ENCODE results near the gene CCDC54.

The CCDC54 gene

DNA sequence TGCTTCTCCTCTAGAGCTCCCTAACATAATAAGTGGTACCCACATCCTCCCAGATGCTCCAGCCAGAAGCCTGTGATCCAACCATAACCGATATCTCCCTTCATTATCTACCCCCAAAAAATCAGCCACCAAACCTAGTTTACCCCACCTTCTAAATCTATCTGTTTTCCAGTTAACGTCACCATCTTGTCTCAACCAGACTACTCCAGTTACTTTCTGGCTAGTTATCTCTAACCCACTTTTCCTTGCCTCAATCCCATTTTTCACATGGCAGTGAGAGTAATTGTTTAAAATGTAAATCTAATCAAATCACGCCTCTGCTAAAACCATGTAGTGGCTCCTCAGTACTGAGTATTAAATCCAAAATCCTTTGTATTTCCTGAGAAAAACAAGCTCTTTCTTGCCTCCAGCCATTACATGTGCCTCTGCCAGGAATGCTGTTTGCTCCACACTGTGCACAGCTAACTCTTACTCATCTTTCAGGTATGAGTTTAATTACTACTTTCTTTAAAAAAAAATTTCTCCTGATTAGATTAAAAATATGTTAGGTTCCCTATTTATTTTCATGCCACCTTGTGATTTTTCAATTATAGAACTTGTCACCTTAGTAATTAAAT is 15.4 kb downstream of the CCDC54 start:
- in situ Hi-C loops (cut with MboI; ENCODE audit: low sequenced_read_pairs), result no loop called here

DNA sequence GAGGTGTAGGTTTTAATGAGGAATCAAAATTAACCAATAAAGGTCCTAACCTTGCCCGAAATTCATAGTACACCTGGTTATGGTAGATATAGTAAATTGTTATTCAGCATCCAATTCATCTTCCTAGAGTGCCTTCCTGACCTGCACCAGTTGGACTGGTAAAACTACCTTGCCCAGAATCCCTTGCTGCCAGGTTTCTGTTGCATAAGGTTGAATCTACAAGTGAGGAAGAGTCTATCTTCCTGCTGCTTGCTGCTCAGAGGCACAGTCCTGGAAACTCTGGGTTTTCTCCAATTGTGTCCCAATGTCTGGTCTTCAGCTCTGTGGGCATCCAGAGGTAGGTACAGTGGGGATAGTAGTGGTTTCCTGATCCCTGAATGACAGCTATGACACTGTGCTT is 17.3 kb downstream of the CCDC54 start:
- in situ Hi-C loops (cut with MboI; ENCODE audit: low sequenced_read_pairs), result no loop called here

DNA sequence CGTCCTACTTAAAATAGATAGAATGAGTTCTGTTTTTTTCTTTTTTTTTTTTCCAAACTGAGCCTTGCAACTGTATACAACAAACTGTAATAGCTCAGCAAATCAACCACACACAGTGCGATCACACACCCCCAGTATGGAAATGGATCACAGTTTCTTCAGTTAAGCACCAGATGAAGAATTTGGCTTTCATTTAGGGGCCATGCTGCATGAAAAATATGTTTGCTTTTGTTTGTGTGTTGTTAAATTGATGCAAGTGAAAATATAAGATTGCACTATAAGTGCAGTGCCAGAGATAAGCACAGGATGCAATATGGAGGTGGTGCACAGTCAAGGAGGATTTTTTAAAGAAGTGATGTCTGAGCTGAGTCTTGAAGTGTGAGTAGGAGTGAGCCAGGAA is 17.8 kb downstream of the CCDC54 start:
- in situ Hi-C loops (cut with MboI; ENCODE audit: low sequenced_read_pairs), result no loop called here

- in situ Hi-C loops (cut with MboI; ENCODE audit: low sequenced_read_pairs), result no loop called here
These were observed 24.1 kb downstream of the CCDC54 start for GRCh38 chr3:107401301-107401700.

DNA sequence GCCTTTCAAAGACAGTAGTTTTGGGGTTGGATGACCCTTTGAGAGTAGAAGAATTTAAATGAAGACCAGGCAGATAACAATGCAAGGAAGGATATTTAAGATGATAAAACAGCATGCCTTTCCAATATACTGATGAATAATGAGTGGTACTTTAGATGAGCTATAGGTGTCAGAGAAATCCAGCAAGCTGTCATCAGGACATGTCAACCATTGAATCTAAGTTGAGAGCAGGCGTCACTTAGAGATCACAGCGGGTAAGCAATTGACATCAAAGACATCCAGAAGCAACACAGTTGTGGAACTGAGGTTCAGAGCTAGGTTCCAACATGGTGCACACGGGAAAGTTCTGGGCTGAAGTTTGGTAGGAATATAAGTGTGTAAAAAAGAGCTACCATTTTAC is 25.0 kb downstream of the CCDC54 start:
- in situ Hi-C loops (cut with MboI; ENCODE audit: low sequenced_read_pairs), result no loop called here

- in situ Hi-C loops (cut with MboI; ENCODE audit: low sequenced_read_pairs), result no loop called here
These were observed 27.7 kb downstream of the CCDC54 start for GRCh38 chr3:107404727-107405469.

GRCh38 chr3:107407355-107407754 is 30.1 kb downstream of the CCDC54 start:
- in situ Hi-C loops (cut with MboI; ENCODE audit: low sequenced_read_pairs), result no loop called here

DNA sequence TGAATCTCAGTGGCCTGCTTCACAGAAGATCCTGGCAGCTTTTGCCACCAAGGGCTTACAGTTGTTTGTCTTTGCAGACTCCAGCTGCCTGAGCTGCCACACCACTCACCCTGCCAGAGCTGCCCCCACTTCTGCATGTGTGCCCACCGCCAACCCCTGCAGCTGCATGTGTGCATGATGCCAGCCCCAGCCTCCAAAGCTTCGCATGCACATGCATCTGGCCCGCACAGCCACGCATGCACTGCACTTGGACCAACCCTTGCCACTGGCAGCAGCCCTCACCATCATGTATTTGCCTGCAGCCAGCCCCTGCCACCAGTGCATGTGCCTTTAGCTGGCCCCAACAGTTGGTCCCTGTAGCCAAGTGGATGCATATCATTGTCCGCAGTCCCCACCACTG is 31.3 kb downstream of the CCDC54 start:
- in situ Hi-C loops (cut with MboI; ENCODE audit: low sequenced_read_pairs), result no loop called here

DNA sequence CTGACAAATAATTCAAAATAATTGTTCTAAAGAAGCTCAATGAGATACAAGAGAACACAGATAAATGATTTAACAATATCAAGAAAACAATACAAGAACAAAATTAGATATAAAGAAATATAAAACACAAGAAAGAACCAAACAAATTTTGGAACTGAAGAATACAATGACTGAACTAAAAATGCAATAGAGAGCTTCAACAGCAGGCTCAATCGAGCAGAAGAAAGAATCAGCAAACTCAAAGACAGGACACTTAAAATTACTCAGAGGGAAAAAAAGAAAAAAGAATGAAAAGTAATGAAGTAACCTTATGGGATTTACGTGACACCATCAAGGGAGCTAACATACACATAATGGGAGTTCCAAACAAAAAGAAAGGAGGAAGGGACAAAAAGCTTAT is 32.1 kb downstream of the CCDC54 start:
- in situ Hi-C loops (cut with MboI; ENCODE audit: low sequenced_read_pairs), result no loop called here

GRCh38 chr3:107410606-107411005 is 33.4 kb downstream of the CCDC54 start:
- in situ Hi-C loops (cut with MboI; ENCODE audit: low sequenced_read_pairs), result no loop called here

GRCh38 chr3:107411056-107411455 is 33.8 kb downstream of the CCDC54 start:
- in situ Hi-C loops (cut with MboI; ENCODE audit: low sequenced_read_pairs), result no loop called here

GRCh38 chr3:107411779-107412178 is 34.5 kb downstream of the CCDC54 start:
- in situ Hi-C loops (cut with MboI; ENCODE audit: low sequenced_read_pairs), result no loop called here

DNA sequence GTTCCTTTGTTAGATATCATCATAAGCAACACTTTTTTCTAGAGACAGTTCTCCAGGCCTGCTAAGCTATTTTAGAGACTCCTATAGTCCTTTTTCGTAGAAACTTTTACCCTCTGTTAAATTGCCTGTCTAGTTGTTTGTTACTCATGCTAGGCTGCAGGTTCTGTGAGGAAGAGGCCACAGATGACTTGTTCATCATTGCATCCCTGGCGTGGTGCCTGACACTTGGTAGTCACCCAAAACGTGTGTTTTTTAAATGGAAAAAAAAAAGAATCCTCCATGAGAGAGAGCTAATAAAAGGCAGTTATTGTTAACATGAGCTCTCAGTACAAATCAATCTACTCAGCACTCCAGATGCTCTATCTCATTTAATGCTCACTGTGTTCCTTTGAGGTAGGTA is 35.1 kb downstream of the CCDC54 start:
- in situ Hi-C loops (cut with MboI; ENCODE audit: low sequenced_read_pairs), result no loop called here

DNA sequence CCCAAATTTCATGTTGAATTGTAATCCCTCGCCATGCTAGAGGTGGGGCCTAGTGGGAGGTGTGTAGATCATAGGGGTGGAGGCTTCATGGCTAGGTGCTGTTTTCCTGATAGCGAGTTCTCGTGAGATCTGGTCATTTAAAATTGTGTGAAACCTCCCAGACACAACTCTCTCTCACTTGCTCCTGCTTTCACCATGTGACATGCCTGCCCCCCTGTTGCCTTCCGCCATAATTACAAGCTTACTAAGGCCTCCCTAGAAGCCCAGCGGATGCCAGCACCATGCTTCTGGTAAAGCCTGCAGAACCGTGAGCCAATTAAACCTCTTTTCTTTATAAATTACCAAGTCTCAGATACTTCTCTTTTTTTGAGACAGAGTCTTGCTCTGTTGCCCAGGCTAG is 36.0 kb downstream of the CCDC54 start:
- in situ Hi-C loops (cut with MboI; ENCODE audit: low sequenced_read_pairs), result no loop called here

- in situ Hi-C loops (cut with MboI; ENCODE audit: low sequenced_read_pairs), result no loop called here
These were observed 37.2 kb downstream of the CCDC54 start for GRCh38 chr3:107414325-107414964.

DNA sequence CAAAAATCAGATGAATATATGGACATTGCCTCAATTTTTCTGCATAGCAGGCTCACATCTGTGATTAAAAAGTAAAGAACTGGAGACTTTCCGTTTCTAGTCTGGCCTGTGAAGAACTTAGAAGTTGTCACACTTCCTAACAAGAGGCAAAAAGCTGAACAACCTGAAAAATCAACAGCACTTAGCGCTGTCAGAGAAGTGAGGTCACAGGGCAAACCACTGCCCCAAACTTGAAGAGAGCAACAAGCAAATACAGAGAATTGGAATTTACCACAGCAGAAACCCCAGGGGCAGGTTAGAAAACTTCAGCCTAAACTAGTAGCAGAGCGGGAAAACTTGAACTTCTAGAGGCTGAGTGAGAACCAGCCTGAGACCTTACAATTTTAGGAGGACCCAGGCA is 38.9 kb downstream of the CCDC54 start:
- in situ Hi-C loops (cut with MboI; ENCODE audit: low sequenced_read_pairs), result no loop called here

DNA sequence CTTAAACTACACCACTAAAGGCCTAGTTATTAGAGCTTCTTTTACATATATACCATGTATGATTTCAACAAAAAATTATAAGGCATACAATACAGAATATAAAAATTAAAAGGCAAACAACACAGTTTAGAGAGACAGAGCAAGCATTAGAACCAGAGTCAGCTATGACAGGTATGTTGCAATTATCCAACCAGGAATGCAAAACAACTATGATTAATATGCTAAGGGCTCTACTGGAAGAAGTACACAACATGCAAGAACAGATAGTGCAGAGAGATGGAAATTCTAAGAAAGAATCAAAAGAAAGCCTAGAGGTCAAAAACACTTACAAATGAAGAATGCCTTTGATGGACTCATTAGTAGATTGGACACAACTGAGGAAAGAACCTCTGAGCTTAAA is 39.6 kb downstream of the CCDC54 start:
- in situ Hi-C loops (cut with MboI; ENCODE audit: low sequenced_read_pairs), result no loop called here

DNA sequence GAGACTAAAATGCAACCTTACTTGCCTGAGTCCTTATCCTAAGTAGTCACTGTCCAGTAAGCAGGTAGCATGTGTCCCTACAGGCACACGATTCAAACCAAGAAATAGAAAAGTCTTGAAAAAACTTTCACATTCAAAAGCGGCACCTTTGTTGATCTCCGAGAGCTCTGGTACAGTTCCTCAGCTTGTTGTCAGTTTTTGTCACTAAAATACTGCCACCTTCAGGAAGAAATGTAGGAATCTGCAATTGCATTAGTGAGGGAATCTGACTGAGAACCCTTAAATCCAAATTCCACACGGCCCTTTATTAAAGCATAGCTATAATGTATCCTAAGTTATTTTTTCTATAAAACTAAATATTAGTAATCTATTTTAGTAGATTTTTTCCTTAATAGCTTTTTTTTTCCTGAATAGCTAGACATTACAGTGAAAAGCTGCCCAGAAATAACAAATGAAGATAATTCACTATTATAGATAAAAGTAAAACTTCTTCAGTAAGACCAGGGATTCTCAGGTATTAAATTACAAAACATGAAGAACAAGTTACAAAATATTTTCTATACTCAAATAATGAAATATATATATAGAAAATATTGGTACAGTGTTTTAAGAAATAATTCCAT is 44.0 kb downstream of the CCDC54 start:
- in situ Hi-C loops (cut with MboI; ENCODE audit: low sequenced_read_pairs), result no loop called here

DNA sequence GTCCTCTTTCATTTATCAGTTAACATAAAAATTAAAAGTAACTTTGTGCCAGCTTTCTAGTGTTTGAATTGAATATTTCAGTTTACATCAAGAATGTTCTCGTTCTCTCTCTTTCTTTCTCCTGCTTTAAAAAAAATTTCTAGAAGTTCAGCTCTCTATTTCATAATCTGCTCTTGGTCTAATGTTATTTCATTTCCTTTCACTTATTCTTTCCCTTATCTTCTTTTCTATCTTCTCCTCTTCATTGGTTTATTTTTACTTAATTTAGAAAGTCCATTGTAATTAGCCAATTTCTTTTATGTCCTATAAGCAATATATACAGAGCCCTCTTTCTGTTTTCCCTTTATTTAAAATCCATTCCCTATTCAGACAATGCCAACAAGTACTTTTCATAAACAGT is 44.6 kb downstream of the CCDC54 start:
- in situ Hi-C loops (cut with MboI; ENCODE audit: low sequenced_read_pairs), result no loop called here

DNA sequence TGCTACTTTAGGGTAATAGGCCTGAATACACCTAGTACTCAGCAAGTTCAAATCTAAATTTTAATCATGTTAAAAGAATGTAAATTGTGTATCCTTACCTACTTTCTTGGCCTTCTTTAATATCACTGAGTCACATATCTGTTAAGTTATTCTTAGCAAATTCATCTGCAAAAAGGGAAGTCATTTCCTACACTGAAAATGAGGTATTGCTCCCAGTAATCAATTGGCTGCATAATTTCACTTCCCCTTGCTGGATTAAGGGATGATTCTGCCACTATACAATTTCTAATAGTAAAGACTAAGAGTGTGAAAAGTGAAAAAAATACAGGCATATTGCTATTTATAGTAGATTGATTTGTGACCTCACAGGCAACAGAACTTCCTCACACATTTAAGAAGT is 47.8 kb downstream of the CCDC54 start:
- in situ Hi-C loops (cut with MboI; ENCODE audit: low sequenced_read_pairs), result no loop called here

DNA sequence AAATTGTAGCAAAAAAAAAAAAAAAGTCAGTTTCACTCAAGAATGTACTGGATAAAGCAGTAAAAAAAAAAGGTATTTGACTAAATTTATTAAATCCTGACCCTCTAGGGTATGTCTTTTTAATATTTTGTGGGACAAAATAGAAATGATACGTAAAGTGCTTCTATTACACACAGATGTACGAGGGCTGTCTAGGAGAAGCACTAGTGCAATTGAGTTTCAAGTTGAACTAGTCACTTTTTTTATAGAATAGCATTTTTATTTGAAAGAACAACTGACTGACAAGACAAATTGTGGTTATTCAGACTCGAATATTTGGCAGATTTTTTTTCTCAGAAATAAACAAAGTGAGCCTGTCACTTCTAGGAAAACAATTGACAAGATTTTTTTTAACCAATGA is 49.0 kb downstream of the CCDC54 start:
- in situ Hi-C loops (cut with MboI; ENCODE audit: low sequenced_read_pairs), result no loop called here

Measured in HL-60/S4 (cell line).